LNCaP clone FGC (cell line): ENCODE data around the gene SRPRA.
"Not testable (repeated sequence)": the region's sequence is repeated elsewhere in the genome, so short reads cannot be mapped to it uniquely, and the experiment has no call there.

Experiments
- DNase-seq: peaks from one replicate; pipeline ENCODE4 v3.0.0-alpha.2; 2011; ENCODE audit warnings: low read depth
- H3K4me3 ChIP-seq: 2 replicates; pipeline ENCODE4 v1.5.1; 2011; ENCODE audit warnings: mild to moderate bottlenecking, low read depth, low read length, control low read depth
- CTCF ChIP-seq: IDR thresholded peaks from 2 replicates; pipeline ENCODE4 v1.5.1; 2012; ENCODE audit warnings: mild to moderate bottlenecking; ENCODE audit not compliant: control insufficient read depth, insufficient read depth; ENCODE audit errors: extremely low read depth

SRPRA gene

GRCh38 chr11:126310992-126311310 is 42.3 kb upstream of the SRPRA start:
- no peak for DNase-seq
- TF ChIP-seq CTCF = no peak
- no peak overlapping the region for H3K4me3 ChIP-seq

- H3K4me3 ChIP-seq = no peak overlapping the region
- DNase-seq = no peak
- TF ChIP-seq CTCF = peak; percentile 95
Measured at GRCh38 chr11:126310200-126310991, 41.7 kb upstream of the SRPRA start.

- not testable (repeated sequence) for H3K4me3 ChIP-seq, DNase-seq
Measured at GRCh38 chr11:126308771-126309170, 40.1 kb upstream of the SRPRA start.

- H3K4me3 ChIP-seq = no peak overlapping the region
- no peak for DNase-seq
- TF ChIP-seq CTCF = no peak
Measured at GRCh38 chr11:126308271-126308671, 39.6 kb upstream of the SRPRA start.

- no peak overlapping the region for H3K4me3 ChIP-seq
- no peak for DNase-seq
- TF ChIP-seq CTCF = 0 out of 2 replicates have a peak, but pooled peaks have one; percentile 12
Measured at GRCh38 chr11:126307706-126308105, 39.0 kb upstream of the SRPRA start.

GRCh38 chr11:126305699-126306098 is 37.0 kb upstream of the SRPRA start:
- H3K4me3 ChIP-seq = no peak overlapping the region
- no peak for DNase-seq
- TF ChIP-seq CTCF = no peak

GRCh38 chr11:126304457-126305075 is 35.9 kb upstream of the SRPRA start:
- peak overlapping the region; percentile 76 for H3K4me3 ChIP-seq
- no peak for TF ChIP-seq CTCF
- DNase-seq = no peak
